OCI-LY3 (cell line): Measurements from ENCODE around the gene MUSTN1.

Experiments used
- H2AFZ ChIP-seq: fragments of 200-600, 300-600 bp; shearing (Covaris generic); 2 replicates; pipeline ENCODE4 v1.6.0; 2014; ENCODE audit warnings: antibody characterized with exemption, low read depth, low read length
- H3K27ac ChIP-seq: fragments of 200-600, 300-600 bp; sonication (generic); 2 replicates; pipeline ENCODE4 v1.5.1; 2014; ENCODE audit warnings: mild to moderate bottlenecking, low read length, moderate library complexity, mixed read lengths
- H3K27me3 ChIP-seq: fragments of 200-600, 300-600 bp; sonication (generic); 2 replicates; pipeline ENCODE4 v1.6.1; 2014; ENCODE audit warnings: low read depth, low read length, mixed read lengths
- H3K36me3 ChIP-seq: fragments of 200-600, 300-600 bp; sonication (generic); replicated peaks from 2 replicates; pipeline ENCODE3; 2014; ENCODE audit warnings: low read depth, low read length, mixed read lengths
- H3K4me1 ChIP-seq: fragments of 300-600, 200-600 bp; sonication (generic); 2 replicates; pipeline ENCODE4 v1.6.1; 2014; ENCODE audit warnings: low read length, mixed read lengths
- H3K4me2 ChIP-seq: fragments of 200-600, 300-600 bp; sonication (generic); 2 replicates; pipeline ENCODE4 v1.6.1; 2014; ENCODE audit warnings: low read length, mixed read lengths
- H3K4me3 ChIP-seq: fragments of 300-600, 200-600 bp; sonication (generic); 2 replicates; pipeline ENCODE4 v1.5.1; 2014; ENCODE audit warnings: antibody characterized with exemption, mild to moderate bottlenecking, low read length, moderate library complexity
- H3K79me2 ChIP-seq: fragments of 300-600, 200-600 bp; shearing (Covaris generic); 2 replicates; pipeline ENCODE4 v1.6.1; 2014; ENCODE audit warnings: mild to moderate bottlenecking, low read length, mixed read lengths
- H3K9ac ChIP-seq: fragments of 300-600, 200-600 bp; shearing (Covaris generic); 2 replicates; pipeline ENCODE4 v1.6.0; 2014; ENCODE audit warnings: mild to moderate bottlenecking, low read length, moderate library complexity
- H3K9me3 ChIP-seq: fragments of 200-600, 300-600 bp; shearing (Covaris generic); 2 replicates; pipeline ENCODE4 v1.6.1; 2014; ENCODE audit warnings: low read length, mixed read lengths; ENCODE audit not compliant: insufficient read depth
- H4K20me1 ChIP-seq: fragments of 200-600, 300-600 bp; sonication (generic); 2 replicates; pipeline ENCODE4 v1.6.1; 2016; ENCODE audit warnings: low read length, mixed read lengths; ENCODE audit not compliant: insufficient read depth
- EZH2phosphoT487 ChIP-seq: fragments of 200-600 bp; shearing (Covaris generic); IDR thresholded peaks from 2 replicates; pipeline ENCODE4 v1.6.1; 2018; ENCODE audit warnings: antibody characterized with exemption, mixed run types, low read depth
- TF ChIP-seq, protein P1 (sequence below): fragments of 200-600, 300-600 bp; sonication (generic); IDR thresholded peaks from 2 replicates; pipeline ENCODE4 v1.5.1; 2014; ENCODE audit warnings: antibody characterized with exemption, low read length, low read depth

MUSTN1 gene

DNA sequence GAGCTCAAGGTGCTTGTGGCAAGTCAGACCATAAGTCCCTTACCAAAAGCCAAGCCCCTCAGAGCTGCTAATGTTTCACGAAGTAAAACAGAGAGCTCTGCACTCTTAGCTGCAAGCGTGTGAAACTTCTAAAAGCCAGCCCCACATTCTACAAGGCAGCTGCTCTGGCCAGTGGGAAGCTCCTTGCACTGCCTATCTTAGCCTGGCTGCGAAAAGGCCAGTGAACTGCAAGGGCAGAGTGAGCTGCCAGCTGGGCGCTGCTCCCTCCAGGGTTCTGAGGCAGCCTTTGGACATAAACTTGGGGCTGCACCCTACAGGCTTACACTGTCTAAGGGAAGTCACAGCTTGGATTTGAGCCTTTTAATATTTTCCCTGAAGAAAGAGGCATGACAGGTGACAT lies 2.2 kb upstream of the MUSTN1 start:
- Histone ChIP-seq H2AFZ (no peak overlapping the region), H3K27me3 (no peaks in the 10 kb centered on the region), H3K4me3 (no peak overlapping the region), H3K27ac (no peak overlapping the region), H4K20me1 (no peaks in the 10 kb centered on the region), H3K9ac (no peak overlapping the region), H3K36me3 (no peaks in the 10 kb centered on the region), H3K79me2 (no peaks in the 10 kb centered on the region), H3K9me3 (no peaks in the 10 kb centered on the region), H3K4me2 (no peak overlapping the region), H3K4me1 (peaks cover 11% of the 10 kb centered on the region)
- no peak for TF ChIP-seq EZH2phosphoT487
- TF ChIP-seq, protein P1, sequence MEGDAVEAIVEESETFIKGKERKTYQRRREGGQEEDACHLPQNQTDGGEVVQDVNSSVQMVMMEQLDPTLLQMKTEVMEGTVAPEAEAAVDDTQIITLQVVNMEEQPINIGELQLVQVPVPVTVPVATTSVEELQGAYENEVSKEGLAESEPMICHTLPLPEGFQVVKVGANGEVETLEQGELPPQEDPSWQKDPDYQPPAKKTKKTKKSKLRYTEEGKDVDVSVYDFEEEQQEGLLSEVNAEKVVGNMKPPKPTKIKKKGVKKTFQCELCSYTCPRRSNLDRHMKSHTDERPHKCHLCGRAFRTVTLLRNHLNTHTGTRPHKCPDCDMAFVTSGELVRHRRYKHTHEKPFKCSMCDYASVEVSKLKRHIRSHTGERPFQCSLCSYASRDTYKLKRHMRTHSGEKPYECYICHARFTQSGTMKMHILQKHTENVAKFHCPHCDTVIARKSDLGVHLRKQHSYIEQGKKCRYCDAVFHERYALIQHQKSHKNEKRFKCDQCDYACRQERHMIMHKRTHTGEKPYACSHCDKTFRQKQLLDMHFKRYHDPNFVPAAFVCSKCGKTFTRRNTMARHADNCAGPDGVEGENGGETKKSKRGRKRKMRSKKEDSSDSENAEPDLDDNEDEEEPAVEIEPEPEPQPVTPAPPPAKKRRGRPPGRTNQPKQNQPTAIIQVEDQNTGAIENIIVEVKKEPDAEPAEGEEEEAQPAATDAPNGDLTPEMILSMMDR, result no peak

DNA sequence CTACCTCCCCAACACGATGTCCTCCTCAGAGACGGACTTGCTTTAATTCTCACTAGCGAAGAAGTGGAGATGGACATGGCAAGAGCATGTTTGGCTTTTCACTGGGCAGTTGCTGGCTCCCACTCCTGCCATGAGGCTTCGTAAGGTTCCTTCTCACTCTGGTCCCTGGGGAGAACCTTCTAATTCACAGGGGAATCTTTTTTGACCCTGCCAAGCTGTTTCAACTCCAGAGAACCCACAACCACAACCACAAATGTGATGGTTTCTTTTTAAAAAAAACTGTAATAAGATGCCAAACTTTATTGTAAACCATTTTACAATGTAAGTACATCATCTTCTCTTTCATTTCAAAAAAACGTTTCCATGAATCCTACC lies 1.6 kb upstream of the MUSTN1 start:
- Histone ChIP-seq H3K27ac (no peak overlapping the region), H3K4me1 (peaks cover 8% of the 10 kb centered on the region), H3K79me2 (no peaks in the 10 kb centered on the region), H2AFZ (no peak overlapping the region), H3K9me3 (no peaks in the 10 kb centered on the region), H3K36me3 (no peaks in the 10 kb centered on the region), H3K4me2 (no peak overlapping the region), H4K20me1 (no peaks in the 10 kb centered on the region), H3K4me3 (no peak overlapping the region), H3K27me3 (no peaks in the 10 kb centered on the region), H3K9ac (no peak overlapping the region)
- TF ChIP-seq, protein P1, result no peak
- TF ChIP-seq EZH2phosphoT487, result no peak

DNA sequence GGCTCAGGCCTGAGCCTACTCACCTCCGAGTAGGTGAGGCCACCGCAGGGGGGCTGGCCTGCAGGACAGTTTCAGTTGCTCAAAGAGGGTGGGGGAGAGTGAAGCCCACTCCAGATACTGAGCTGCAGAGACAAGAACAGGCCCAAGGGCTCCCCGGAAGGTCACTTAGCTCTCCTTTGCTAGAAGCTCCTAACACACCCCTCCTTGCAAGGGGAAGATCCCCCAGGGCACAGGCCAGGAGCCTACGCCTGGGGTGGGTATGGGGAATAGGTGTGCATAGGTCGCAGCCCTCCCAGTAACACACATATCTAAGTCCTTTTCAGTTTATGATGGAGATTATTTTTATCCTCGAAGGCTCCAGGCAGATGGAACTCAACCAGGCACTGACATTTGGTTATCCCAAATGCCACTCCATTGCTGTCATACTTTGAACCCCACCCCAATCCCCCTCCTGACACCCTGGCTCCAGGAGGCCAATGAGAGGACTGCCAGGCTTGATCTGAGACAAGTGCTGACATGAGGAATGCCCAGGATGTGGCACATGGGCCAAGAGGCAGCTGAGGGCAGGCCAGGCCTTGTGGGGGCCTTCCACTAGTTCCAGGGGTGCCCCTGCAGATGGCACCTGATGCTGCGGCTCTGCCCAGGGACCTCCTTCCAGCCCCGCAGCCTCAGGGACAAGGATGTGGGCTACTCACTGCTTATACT lies 1.1 kb upstream of the MUSTN1 start:
- Histone ChIP-seq H2AFZ (no peak overlapping the region), H3K4me2 (no peak overlapping the region), H3K4me1 (peaks cover 3% of the 10 kb centered on the region), H4K20me1 (no peaks in the 10 kb centered on the region), H3K27me3 (no peaks in the 10 kb centered on the region), H3K4me3 (no peak overlapping the region), H3K9ac (no peak overlapping the region), H3K36me3 (no peaks in the 10 kb centered on the region), H3K27ac (no peak overlapping the region), H3K9me3 (no peaks in the 10 kb centered on the region), H3K79me2 (no peaks in the 10 kb centered on the region)
- TF ChIP-seq, protein P1, result no peak
- TF ChIP-seq EZH2phosphoT487, result no peak

DNA sequence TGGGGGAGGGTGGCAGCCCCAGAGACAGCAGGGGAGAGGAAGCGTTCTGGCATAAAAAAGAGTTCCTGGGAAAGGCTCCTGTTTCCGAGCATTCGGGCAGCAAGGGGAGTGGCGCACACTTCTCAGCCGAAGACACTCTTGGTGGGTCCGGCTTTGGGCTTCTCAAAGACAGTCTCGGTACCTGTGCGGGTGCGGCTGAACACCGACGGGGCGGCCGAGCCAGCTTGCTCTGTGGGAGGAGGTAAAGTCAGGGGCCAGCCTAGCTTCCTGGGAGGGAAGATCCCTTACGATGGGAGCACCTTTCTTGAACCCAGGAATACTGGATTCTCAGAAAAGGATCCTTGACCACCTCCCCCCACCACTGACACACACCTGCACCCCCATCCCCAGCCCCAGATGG lies 1.6 kb downstream of the MUSTN1 start:
- no peak overlapping the region for H3K9ac ChIP-seq
- H2AFZ ChIP-seq, result no peak overlapping the region
- H3K4me3 ChIP-seq, result no peak overlapping the region
- H3K79me2 ChIP-seq, result no peaks in the 10 kb centered on the region
- H3K4me1 ChIP-seq, result no peaks in the 10 kb centered on the region
- no peaks in the 10 kb centered on the region for H3K36me3 ChIP-seq
- no peak overlapping the region for H3K27ac ChIP-seq
- no peaks in the 10 kb centered on the region for H3K9me3 ChIP-seq
- TF ChIP-seq, protein P1, result no peak
- TF ChIP-seq EZH2phosphoT487, result no peak
- no peak overlapping the region for H3K4me2 ChIP-seq
- H4K20me1 ChIP-seq, result no peaks in the 10 kb centered on the region
- H3K27me3 ChIP-seq, result no peaks in the 10 kb centered on the region
